AG08395 (cell line): ENCODE data around the gene NARF.

ENCODE experiments used
- DNase-seq: peaks from one replicate; pipeline ENCODE4 v3.0.0; 2012; ENCODE audit warnings: mixed read lengths, low spot score

NARF gene

DNA sequence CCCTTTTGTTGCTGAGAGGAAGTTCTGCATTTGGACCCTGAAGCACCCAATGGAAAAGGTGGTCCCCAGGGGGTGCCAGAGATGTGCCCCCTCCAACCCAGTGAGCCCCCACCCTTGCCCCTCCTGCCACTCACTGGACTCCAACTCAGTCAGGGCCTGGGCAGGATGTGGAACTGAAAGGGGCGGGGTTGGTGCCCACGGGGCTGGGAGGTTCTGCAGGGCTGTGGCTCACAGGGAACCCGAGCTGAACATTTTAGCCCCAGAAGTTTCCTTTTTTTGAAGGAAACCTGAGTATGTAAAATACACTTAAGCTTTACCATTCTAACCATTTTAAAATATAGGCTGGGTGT is 24.4 kb upstream of the NARF start:
- no peak for DNase-seq

DNA sequence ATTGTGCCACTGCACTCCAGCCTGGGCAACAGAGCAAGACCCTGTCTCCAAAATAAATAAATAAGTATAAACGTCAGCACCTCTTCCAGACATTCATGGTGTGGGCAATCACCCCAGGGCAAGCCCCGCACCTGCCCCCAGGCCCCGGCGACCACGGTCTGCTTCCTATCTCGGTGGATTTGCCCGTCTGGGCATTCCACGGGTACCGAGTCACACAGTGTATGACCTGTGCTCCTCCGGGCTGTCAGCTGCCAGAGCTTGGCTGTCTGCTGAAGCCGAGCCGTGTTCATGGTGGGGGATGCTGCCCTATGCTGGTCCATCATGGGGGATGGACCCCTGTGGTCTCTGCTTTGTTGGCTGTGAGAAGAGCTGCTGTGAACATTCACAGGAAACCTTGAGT is 23.4 kb upstream of the NARF start:
- DNase-seq = no peak

- DNase-seq = no peak
Observed at GRCh38 chr17:82435601-82436583, 22.6 kb upstream of the NARF start.

- no peak for DNase-seq
Observed at GRCh38 chr17:82436601-82437324, 21.8 kb upstream of the NARF start.

DNA sequence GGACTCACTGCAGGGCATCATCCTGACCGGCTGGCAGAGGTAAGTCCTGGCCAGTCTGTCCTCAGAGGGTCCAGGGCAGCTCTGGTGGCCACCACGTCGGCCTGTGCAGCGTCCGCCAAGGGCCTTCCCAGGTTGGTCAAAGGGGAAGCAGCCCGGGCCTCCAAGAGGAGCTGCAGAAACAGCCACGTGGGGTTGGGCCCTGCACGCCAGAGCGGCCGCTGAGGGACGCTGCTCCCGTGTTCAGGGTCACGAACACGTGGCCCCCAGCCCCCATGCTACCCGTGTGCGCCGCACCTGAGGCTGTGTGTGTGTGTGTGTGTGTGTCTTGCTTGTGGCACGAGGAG is 21.2 kb upstream of the NARF start:
- DNase-seq = no peak

DNA sequence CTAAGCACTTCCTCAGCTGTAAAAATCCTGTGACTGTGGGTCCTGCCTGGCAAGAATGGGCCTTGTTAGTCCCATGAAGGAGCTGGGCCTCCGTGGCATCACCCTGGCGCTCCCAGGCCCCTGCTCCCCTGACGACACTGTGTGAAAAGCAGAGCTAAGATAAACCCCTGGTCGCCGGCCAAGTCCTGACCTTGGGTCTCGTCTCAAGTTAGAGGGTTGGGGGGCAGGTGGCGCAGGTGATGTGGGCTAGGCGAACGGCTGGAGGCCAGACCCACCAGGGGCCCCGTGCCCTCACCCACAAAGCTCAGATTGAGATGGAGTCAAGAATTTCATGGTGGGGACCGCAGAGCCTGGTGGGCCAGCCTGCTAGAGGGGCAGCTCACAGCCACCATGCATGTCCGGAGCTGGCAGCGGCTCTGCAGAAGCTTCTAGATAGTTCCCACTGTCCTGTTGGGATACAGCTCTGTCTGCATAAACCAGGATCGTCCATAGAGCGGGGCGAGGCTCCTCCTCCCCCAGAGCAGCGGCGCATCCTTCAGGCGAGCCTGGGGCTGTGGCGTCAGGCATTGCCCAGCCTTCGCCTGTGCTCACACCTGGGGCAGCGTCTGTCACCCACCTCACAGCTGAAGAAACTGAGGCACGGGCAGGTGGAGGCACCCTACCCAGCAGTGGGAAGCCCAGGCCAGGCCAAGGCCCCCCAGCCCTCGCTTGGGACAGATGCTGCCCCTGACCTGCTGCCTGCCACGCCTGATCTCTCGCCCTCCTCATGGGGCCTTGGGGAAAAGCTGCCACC is 19.9 kb upstream of the NARF start:
- DNase-seq = no peak

GRCh38 chr17:82439194-82439828 is 19.2 kb upstream of the NARF start:
- no peak for DNase-seq

DNA sequence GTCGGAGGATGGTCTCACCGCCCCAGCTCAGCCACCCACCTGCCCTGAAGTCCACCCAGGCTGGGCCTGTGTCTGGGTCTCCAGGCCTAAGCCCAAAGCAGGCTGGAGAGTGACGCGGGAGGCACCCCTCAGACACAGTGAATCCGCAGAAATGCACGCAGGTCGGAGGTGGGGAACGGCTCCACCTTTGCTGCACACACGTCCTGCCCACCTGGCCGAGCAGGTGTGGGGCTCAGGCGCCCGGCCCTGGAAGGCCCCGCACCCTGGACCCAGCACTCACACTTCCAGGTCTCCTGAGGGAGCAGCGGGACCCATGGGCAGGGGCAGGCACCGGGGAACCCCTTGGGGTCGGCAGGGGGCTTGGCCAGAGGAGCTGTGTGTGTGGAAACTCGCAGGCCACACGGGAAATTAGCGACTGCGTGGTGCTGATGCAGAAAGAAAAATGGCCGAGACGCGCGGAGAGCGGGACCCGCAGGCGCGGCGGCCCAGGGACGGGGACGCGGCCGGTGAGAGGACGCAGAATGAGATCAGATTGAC is 18.6 kb upstream of the NARF start:
- DNase-seq = no peak

DNA sequence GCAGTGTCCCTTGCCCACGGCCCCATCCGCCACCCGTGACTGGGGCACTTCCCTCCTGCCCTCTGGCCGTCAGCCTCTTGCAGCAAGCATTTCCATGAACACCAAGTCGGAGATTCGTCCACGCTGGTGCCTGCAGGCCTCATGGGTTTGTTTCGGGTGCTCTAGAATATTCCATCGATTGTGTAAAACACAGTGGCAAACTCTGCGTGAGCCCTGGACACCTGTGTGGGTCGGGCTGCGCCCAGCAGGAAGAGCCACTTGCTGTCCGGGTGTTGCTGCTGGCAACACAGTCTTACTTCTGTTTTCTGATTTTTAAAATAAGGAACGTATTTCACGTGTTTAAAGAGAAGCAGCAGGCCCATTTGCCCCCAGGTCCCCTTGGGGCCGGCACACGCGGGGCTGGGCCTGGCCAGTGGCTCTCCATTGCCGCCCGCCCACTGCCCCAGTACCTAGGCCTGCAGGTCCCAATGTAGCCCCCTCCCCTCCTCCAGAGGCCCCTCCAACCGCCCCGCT is 18.0 kb upstream of the NARF start:
- no peak for DNase-seq

DNA sequence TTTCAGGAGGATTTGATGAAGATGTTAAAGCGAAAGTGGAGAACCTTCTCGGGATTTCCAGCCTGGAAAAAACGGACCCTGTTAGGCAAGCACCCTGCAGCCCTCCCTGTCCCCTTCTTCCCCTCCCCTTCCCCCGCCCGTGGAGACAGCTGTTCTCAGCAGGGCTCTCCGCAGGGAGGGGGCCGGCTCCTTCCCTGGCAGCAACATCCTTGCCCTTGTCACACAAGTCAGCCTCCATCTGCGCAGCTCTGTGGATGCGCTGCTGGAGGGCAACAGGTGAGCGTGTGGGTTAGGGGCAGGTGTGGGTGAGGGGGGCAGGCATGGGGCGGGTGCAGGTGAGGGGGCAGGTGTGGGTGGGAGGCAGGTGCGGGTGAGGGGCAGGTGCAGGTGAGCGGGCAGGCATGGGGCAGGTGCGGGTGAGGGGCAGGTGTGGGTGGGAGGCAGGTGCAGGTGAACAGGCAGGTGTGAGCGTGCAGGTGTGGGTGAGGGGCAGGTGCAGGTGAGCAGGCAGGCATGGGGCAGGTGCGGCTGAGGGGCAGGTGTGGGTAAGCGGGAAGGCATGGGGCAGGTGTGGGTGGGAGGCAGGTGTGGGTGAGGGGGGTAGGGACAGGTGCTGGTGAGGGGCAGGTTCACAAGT is 17.4 kb upstream of the NARF start:
- DNase-seq = no peak

DNA sequence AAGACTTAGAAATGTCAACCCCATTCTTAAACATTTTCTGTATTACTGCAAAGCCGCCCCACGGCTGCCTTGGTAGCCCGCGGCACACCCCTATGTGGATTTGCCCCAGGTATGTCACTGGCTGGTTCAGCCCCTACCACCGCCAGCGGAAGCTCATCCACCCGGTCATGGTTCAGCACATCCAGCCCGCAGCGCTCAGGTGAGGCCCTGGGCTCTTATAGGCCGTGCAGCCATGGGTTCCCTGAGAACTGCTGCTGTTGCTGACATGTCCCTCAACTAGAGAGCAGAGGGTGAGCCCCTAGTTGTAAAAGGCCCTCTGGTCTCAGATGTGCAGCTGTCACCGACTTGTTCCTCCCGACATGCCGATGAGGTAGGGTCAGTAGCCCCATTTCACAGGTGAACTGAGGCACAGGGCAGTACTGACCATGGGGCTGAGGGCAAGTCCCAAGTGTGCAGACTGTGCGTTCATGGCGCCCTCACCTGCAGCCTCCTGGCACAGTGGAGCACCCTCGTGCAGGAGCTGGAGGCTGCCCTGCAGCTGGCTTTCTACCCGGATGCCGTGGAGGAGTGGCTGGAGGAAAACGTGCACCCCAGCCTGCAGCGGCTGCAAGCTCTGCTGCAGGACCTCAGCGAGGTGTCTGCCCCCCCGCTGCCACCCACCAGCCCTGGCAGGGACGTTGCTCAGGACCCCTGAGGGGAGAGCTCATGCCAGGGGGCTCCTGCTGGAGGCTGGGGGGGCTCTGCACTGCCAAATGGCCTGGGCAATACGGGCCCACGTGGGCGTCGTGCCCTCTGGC is 16.7 kb upstream of the NARF start:
- no peak for DNase-seq

DNA sequence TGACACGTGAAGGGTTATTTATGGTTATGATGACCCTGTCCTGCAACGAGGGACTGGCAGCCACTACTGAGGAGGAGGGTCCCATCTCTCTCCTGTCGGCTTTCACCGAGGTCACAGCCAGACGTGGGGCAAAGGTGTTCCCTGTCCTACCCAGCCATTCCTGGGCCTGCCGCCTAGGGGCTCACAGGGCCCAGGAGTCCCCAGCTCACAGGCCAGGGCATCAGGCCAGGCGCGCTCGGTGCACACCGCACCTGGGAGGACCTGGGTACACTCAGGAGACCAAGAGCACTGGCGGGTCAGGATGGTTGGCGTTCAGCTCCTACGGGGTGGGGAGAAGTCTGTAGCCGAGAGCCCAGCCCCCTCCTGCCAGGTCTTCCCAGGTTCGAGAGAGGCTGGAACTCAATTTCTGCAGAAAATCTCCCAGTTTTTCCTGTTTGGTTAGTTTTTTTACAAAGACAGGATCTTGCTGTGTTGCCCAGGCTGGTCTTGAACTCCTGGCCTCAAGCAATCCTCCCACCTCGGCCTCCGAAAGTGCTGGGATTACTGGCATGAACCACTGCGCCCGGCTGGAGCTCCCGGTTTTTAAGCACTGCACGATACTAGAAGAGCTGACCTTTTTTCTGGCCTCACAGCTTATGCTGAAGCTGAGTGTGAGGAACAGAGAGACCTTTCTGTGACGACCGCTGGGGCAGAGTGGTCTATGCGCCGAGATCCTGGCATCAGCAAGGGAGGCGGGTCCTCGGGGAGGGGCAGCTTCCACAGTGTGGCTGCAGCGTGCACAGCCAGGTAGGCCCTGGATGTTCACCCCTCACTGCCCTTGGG is 15.7 kb upstream of the NARF start:
- no peak for DNase-seq

GRCh38 chr17:82443465-82444283 is 14.9 kb upstream of the NARF start:
- DNase-seq = no peak

DNA sequence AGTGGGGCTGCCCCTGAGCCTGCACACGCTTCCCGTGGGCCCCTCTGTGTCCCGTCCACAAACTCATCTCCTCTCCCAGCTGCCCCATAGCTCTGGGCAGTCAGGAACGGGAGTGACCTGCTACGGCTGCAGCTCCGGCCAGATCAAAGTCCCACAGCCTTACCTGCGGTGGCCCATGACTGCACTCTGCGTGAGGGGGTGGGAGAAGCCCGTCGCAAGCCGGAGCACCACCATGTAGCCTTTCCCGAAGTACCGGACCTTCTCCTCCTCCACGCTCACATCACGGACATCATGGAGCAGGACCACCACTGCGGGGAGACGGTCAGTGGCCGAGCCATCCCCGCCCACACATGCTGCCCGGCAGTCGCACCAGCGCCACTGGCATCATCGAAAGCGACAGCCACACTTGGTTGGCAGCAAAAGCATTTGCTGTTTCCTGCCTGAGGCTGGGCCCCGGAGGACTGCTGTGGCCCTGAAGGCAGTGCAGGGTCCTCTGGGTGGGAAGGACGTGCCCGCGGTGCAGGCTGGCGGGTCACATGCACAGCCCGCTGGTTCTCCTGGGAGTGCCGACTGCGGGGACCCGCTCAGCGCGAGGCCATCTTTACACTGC is 14.2 kb upstream of the NARF start:
- no peak for DNase-seq

DNA sequence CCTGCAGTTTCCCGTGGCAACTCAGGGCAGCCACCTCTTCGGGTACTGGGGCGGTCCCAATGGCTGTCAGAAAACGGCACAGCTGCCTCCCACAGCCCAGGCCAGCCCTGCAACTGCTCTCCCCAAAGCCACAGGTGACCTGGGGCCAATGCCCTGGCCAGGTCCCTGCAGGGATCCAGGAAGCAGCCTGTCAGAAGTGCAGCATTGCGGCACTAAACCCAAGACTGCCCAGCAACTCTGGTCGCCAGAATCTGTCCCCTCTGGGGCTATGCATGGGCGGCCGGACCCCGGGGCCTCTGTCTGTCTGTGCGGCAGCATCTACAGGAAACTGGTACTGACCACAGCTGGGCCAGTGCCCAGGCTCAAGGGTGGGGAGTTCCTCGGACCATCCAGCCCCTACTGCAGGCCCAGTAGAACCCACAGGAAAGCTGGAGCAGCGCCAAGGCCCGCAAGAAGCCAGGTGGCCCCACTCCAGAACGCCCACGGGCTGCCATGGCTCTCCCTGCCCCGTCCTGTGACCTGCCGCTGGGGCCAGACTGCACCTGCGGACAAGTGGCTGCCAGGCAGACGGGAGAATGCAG is 13.5 kb upstream of the NARF start:
- no peak for DNase-seq

DNA sequence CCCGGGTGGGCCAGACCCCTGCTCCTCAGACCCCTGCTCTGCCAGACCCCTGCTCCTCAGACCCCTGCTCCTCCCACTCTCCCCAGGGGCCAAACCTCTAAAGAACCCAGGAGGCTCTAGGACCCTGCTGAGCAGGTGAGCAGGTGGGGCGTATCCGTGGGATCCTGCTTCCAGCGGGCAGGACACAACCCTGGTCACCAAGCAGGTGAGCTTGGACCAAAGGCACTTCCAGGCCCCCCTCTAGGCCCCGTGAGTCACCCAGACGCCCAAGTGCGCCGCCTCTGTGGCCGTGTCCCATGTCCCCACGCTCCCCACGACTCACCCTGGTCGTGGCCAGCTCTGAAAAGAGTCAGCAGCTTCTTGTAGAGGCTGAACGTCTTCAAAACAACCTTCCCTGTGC is 13.0 kb upstream of the NARF start:
- DNase-seq = no peak

GRCh38 chr17:82446124-82446523 is 12.4 kb upstream of the NARF start:
- DNase-seq = no peak

DNA sequence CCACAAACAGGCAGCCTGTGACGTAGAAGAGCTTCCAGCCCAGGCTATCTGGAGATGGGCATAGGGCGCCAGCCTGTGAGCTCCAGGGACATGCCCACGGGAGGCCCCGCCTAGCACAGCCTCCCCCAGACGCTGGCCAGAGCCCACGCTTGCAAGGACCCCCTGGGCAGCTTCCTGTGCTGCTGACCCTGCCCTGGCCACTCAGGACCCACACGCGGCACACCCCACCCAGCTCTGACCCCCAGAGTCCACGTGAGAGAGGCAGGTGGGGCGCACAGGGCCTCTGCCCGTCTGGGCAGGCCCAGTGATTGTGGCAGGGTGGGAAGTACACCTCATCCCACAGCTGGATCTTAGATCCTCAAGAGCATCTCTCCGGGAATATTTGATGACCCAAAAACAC is 11.9 kb upstream of the NARF start:
- DNase-seq = no peak
